Omental fat pad (tissue), 4 donors: ENCODE results near the gene NT5E. TPM values are rescaled to one million over a fixed set of nuclear protein-coding genes. Genes with fewer than 3 reads are reported as not detected.

Experiments used
- ATAC-seq: fragments of 150-250 bp; one replicate; pipeline ENCODE4 v1.9.1; 2016; ENCODE audit warnings: mild to moderate bottlenecking, moderate library complexity; ENCODE audit not compliant: low FRiP score
- DNase-seq: peaks from one replicate; pipeline ENCODE4 v3.0.0-alpha.2; 2019; ENCODE audit warnings: low spot score
- total RNA-seq, 4 donors: library from RNA; depleted of rRNA; stranded (reverse); fragments of >200 nt; gene quantifications; one replicate each; pipeline ENCODE4 v1.1.0, GENCODE V29; 2016
- TF ChIP-seq, protein P1 (sequence below), 3 donors: fragments of 450-650 bp; IDR thresholded peaks; one replicate each; pipeline ENCODE4 v1.5.1; 2016 to 2017; ENCODE audit warnings: antibody characterized with exemption in 3 of 3, mild to moderate bottlenecking in 3 of 3, moderate library complexity in 2 of 3

NT5E gene
- total RNA-seq, 4 donors from 2014 or later = 11.4 to 28.6 (median 18.2) TPM

DNA sequence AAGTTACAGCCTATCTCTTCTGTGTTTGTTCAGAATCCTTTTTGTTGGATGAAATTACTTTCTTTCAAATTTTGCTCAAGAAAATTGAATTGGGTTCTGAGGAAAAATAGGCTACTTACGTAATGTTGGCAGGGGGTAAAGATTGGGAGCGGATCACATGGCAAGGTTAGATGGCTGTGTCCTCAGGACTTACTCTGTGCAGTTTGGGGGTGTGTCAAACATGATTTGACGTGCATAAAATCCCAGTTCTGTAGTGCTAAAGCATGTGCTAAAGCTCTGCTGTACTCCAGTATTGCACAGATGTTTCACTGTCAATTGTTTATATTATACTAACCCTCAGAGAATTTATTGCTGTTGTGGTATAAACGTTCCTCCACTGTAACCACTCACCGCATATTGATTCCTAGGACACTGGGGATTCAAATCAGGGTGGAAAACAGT lies 2.6 kb downstream of the NT5E start:
- TF ChIP-seq, protein P1, sequence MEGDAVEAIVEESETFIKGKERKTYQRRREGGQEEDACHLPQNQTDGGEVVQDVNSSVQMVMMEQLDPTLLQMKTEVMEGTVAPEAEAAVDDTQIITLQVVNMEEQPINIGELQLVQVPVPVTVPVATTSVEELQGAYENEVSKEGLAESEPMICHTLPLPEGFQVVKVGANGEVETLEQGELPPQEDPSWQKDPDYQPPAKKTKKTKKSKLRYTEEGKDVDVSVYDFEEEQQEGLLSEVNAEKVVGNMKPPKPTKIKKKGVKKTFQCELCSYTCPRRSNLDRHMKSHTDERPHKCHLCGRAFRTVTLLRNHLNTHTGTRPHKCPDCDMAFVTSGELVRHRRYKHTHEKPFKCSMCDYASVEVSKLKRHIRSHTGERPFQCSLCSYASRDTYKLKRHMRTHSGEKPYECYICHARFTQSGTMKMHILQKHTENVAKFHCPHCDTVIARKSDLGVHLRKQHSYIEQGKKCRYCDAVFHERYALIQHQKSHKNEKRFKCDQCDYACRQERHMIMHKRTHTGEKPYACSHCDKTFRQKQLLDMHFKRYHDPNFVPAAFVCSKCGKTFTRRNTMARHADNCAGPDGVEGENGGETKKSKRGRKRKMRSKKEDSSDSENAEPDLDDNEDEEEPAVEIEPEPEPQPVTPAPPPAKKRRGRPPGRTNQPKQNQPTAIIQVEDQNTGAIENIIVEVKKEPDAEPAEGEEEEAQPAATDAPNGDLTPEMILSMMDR (IDR thresholded peaks at IDR 0.05) = no peak
- DNase-seq (no peak), ATAC-seq (no peak)

DNA sequence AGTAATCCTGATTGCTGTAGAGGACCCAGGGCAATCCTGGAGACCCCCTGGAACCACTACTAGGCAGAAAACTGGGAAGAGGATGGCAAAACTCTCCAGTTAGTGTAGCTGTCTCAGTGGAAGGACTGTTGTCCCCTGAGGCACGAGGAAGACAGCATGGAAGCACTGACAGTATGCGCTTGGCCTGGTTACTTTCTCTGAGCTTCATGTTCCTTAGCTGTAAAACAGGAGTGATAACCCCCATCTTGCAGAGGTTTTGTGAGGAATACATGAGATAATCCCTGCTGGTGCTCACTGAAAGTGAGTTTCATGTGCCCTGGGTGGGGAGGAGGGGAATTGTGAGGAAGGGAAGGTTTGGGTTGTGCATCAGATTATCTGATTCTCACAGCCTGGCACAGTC lies 3.2 kb downstream of the NT5E start:
- ATAC-seq (no peak), DNase-seq (no peak)
- TF ChIP-seq, protein P1 (IDR thresholded peaks at IDR 0.05) = no peak

DNA sequence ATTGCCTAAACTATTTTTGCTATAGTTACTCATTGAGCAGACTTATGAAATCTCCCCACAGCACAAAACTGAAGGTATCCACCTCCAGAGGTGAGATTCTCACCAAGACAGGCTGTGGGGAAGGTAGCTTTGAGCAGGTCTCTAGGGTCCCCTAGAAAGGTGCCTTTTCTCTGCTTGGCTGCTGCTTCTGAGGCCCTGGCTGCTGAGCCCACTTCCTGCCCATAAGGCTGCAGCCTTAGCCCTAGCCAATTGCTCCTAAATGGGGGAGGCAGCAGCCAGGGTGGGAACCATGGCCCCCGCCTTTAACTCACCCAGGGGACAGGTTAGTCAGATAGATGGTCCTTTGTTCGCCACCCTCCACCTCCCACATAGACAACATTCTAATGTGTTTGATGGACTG lies 3.6 kb downstream of the NT5E start:
- TF ChIP-seq, protein P1 (IDR thresholded peaks at IDR 0.05) = no peak
- no peak for ATAC-seq
- DNase-seq = no peak

DNA sequence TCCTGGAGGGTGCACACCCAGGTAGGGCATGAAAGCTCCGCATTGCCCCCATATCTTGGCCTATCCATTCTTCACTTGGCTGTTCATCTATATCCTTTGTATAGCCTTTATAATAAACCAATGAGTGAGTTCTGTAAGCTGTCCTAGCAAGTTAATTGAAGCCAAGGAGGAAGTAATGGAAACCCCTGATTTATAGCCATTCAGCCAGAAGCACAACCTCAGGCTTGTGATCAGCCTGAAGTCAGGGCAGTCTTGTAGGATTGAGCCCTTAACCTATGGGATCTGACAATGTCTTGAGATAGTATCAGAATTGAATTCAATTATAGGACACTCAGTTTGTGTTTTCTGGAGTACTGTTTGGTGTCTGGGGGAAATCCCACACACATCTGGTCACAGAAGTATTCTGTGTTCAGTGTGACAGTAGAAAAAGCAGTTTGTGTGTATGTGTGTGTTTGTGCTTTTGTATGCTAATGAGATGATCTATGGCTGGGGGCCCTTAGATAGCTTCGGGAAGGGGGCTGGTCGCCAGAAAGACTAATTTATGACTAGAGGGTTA lies 5.7 kb downstream of the NT5E start:
- DNase-seq = no peak
- no peak for ATAC-seq
- TF ChIP-seq, protein P1 (IDR thresholded peaks at IDR 0.05) = no peak

DNA sequence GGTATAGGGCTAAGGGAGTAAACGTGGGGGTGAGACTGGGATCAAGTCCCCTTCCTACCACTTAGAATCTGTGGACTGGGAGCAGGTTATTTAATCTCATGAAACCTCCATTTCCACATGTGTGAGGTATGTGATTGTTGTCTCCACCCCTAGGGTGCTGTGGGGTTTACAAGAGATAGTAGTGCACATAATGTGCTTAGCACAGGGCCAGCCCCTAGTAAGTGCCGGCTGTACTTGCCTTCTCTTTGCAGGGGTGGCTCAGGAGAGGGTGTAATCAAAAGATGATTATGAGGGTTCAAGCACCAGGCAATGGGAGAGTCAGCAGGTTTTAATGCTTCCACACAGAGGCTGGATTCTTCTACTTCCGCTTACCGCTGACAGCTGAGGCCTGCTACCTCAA lies 6.9 kb downstream of the NT5E start:
- TF ChIP-seq, protein P1 (IDR thresholded peaks at IDR 0.05) = no peak
- ATAC-seq (no peak), DNase-seq (no peak)

DNA sequence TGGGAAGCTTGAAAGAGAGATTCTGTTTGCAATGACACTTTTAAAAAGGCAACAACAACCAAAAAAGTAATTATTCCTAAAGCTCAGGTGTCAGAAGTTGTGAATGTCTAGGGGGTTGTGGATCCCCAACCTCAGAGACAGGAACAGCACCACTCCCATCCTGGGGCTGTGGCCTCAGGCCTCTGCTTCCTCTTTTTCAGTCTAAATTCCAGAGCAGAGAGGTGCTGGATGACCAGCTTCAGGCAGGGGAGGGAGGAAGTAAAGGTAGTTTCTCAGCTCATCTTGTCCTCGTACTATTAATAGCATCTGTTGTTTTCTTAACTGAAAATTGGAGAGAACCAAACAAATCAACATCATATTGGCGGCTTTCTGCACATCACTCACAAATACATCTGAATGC lies 8.3 kb downstream of the NT5E start:
- ATAC-seq = no peak
- TF ChIP-seq, protein P1 (IDR thresholded peaks at IDR 0.05) = no peak
- no peak for DNase-seq

DNA sequence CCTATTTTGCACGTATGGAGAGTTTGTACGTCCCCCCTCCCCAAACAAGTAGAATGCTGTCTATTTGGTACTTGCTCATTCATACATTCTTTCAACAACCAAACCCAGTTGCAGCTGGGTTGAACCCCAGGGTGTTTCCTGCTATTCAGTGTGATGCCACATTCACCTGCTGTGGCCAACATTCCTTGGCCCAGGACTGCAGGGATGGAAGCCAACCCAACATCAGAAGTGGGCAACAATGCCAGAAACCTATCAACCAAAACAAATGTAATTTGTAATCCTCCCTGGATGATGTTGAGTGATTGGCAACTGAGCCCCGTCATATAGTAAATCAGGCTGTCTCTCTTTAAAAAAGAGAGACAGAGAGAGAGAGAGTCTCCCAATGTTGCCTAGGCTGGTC lies 8.9 kb downstream of the NT5E start:
- DNase-seq (no peak), ATAC-seq (no peak)
- TF ChIP-seq, protein P1 (IDR thresholded peaks at IDR 0.05) = no peak
